HG03442 (cell line): ENCODE data around the gene CCDC34.
A peak's percentile ranks its signal among the peaks of the same experiment; 100 is the strongest.
"Not testable (repeated sequence)": the region's sequence is repeated elsewhere in the genome, so short reads cannot be mapped to it uniquely, and the experiment has no call there.

Experiments
- ATAC-seq: cut with Tn5 transposase; IDR thresholded peaks from one replicate; pipeline ENCODE4 v1.9.1; 2021; ENCODE audit warnings: mild to moderate bottlenecking, moderate library complexity; ENCODE audit not compliant: unreplicated experiment

Gene CCDC34

GRCh38 chr11:27328614-27329013 is 34.4 kb downstream of the CCDC34 start:
- ATAC-seq = no peak

- not testable (repeated sequence) for ATAC-seq
Observed at GRCh38 chr11:27327064-27327463, 36.0 kb downstream of the CCDC34 start.

- not testable (repeated sequence) for ATAC-seq
Observed at GRCh38 chr11:27322196-27322595, 40.8 kb downstream of the CCDC34 start.

GRCh38 chr11:27321340-27321739 is 41.7 kb downstream of the CCDC34 start:
- ATAC-seq = not testable (repeated sequence)

- ATAC-seq = peak; percentile 100
Observed at GRCh38 chr11:27319072-27319471, 43.9 kb downstream of the CCDC34 start.

GRCh38 chr11:27317751-27318150 is 45.3 kb downstream of the CCDC34 start:
- ATAC-seq = no peak

GRCh38 chr11:27315836-27316235 is 47.2 kb downstream of the CCDC34 start:
- no peak for ATAC-seq

GRCh38 chr11:27313157-27313821 is 49.7 kb downstream of the CCDC34 start:
- ATAC-seq = no peak

GRCh38 chr11:27312110-27312509 is 50.9 kb downstream of the CCDC34 start:
- ATAC-seq = no peak

GRCh38 chr11:27310707-27311106 is 52.3 kb downstream of the CCDC34 start:
- ATAC-seq = no peak

- no peak for ATAC-seq
Observed at GRCh38 chr11:27310182-27310581, 52.8 kb downstream of the CCDC34 start.

GRCh38 chr11:27309046-27309445 is 54.0 kb downstream of the CCDC34 start:
- ATAC-seq = no peak

- no peak for ATAC-seq
Observed at GRCh38 chr11:27307232-27307631, 55.8 kb downstream of the CCDC34 start.

GRCh38 chr11:27305751-27306150 is 57.3 kb downstream of the CCDC34 start:
- ATAC-seq = no peak

GRCh38 chr11:27304514-27304913 is 58.5 kb downstream of the CCDC34 start:
- no peak for ATAC-seq

- ATAC-seq = no peak
Observed at GRCh38 chr11:27303903-27304302, 59.1 kb downstream of the CCDC34 start.

GRCh38 chr11:27300974-27301373 is 62.0 kb downstream of the CCDC34 start:
- no peak for ATAC-seq

GRCh38 chr11:27297616-27298015 is 65.4 kb downstream of the CCDC34 start:
- ATAC-seq = no peak

- ATAC-seq = peak; percentile 88
Observed at GRCh38 chr11:27296497-27296896, 66.5 kb downstream of the CCDC34 start.

GRCh38 chr11:27295928-27296327 is 67.1 kb downstream of the CCDC34 start:
- ATAC-seq = no peak

- ATAC-seq = no peak
Observed at GRCh38 chr11:27294654-27295053, 68.4 kb downstream of the CCDC34 start.

GRCh38 chr11:27293515-27294417 is 69.2 kb downstream of the CCDC34 start:
- ATAC-seq = no peak
